ENCODE data around the gene C11orf24.

C11orf24 gene

GRCh38 chr11:68297812-68298658, 26.3 kb upstream of the C11orf24 start:
- DNase-seq (ENCODE audit: low read depth), result peak; percentile 62
- peak overlapping the region; percentile 24; the same call in 1 of the 2 replicates for H3K4me3 ChIP-seq (ENCODE audit: low read length)
- peak; percentile 80 for TF ChIP-seq CTCF (conservative IDR thresholded peaks at IDR 0.05; ENCODE audit: low read length)

- TF ChIP-seq CTCF (conservative IDR thresholded peaks at IDR 0.05; ENCODE audit: low read length), result no peak
- peak overlapping the region; percentile 24; the same call in 1 of the 2 replicates for H3K4me3 ChIP-seq (ENCODE audit: low read length)
These were observed 25.7 kb upstream of the C11orf24 start for GRCh38 chr11:68297494-68297811.

GRCh38 chr11:68297052-68297378, 25.2 kb upstream of the C11orf24 start:
- DNase-seq (ENCODE audit: low read depth), result no peak
- no peak overlapping the region for H3K4me3 ChIP-seq (ENCODE audit: low read length)
- no peak for TF ChIP-seq CTCF (conservative IDR thresholded peaks at IDR 0.05; ENCODE audit: low read length)

More at GRCh38 chr11:68297494-68297811, 25.7 kb upstream of the C11orf24 start:
- no peak for DNase-seq (ENCODE audit: low read depth)

- no peak overlapping the region for H3K4me3 ChIP-seq (ENCODE audit: low read length)
- no peak for DNase-seq (ENCODE audit: low read depth)
- TF ChIP-seq CTCF (conservative IDR thresholded peaks at IDR 0.05; ENCODE audit: low read length), result no peak
These were observed 24.7 kb upstream of the C11orf24 start for GRCh38 chr11:68296344-68297051.

GRCh38 chr11:68295940-68296339, 24.2 kb upstream of the C11orf24 start:
- no peak overlapping the region for H3K4me3 ChIP-seq (ENCODE audit: low read length)
- no peak for DNase-seq (ENCODE audit: low read depth)
- TF ChIP-seq CTCF (conservative IDR thresholded peaks at IDR 0.05; ENCODE audit: low read length), result no peak

- no peak for DNase-seq (ENCODE audit: low read depth)
- no peak overlapping the region for H3K4me3 ChIP-seq (ENCODE audit: low read length)
- TF ChIP-seq CTCF (conservative IDR thresholded peaks at IDR 0.05; ENCODE audit: low read length), result no peak
These were observed 23.5 kb upstream of the C11orf24 start for GRCh38 chr11:68295271-68295670.

GRCh38 chr11:68293708-68294107, 21.9 kb upstream of the C11orf24 start:
- no peak overlapping the region for H3K4me3 ChIP-seq (ENCODE audit: low read length)
- no peak for TF ChIP-seq CTCF (conservative IDR thresholded peaks at IDR 0.05; ENCODE audit: low read length)
- no peak for DNase-seq (ENCODE audit: low read depth)

All from AG10803 (cell line).